GM19025 (cell line): ENCODE measurements around the gene RBMS3.

Experiments used
- ATAC-seq: cut with Tn5 transposase; IDR thresholded peaks from one replicate; pipeline ENCODE4 v1.9.1; 2021; ENCODE audit warnings: mild to moderate bottlenecking, low read depth, moderate library complexity; ENCODE audit not compliant: unreplicated experiment

The RBMS3 gene

GRCh38 chr3:29605845-29606244 is 325.0 kb downstream of the RBMS3 start:
- no peak for ATAC-seq

- no peak for ATAC-seq
Observed at GRCh38 chr3:29606416-29606815, 325.5 kb downstream of the RBMS3 start.

DNA sequence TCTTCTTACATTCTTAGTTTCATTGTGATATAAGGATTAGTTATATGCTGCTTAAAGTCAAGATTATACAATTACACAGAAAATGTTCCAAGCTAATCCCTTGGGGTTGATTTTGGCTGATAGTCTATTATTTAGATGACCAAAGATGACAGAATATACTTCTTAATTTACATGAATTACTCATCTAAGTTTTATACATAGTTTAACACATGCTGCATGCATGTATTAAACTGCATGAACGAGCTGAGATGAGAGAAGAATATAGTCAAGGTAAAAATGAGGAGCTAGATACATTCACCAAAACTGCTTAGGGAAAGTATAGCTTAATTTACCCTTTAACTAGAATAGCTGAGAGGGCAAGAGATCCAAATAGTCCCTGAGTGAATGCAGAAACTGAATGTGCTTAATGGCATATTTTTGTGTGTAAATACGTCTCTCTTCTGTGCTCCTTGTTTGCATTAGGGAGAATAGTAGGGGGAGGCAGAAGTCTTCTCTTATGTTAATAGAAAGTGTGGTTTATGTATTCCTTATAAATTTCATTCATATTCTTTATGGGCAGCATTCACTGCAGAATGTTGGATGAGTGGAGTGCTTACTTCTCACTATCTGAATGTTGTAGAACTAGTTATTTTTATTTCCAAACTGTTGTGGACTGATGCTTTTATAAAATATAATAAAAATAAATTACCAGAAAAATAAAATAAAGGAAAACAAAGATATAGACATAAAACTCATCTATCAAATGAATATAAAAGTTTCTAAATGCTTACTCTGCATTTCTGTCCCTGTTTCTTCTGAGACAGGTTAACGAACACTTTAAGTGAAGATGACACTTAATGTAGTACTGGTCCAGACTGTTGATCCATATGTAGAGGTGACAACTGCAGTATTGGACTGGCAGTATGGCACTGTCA is 327.8 kb downstream of the RBMS3 start:
- no peak for ATAC-seq

- no peak for ATAC-seq
Observed at GRCh38 chr3:29609328-29609811, 328.5 kb downstream of the RBMS3 start.

- no peak for ATAC-seq
Observed at GRCh38 chr3:29610781-29611180, 329.9 kb downstream of the RBMS3 start.

- no peak for ATAC-seq
Observed at GRCh38 chr3:29611252-29611651, 330.4 kb downstream of the RBMS3 start.

GRCh38 chr3:29612536-29612935 is 331.7 kb downstream of the RBMS3 start:
- ATAC-seq: no peak

DNA sequence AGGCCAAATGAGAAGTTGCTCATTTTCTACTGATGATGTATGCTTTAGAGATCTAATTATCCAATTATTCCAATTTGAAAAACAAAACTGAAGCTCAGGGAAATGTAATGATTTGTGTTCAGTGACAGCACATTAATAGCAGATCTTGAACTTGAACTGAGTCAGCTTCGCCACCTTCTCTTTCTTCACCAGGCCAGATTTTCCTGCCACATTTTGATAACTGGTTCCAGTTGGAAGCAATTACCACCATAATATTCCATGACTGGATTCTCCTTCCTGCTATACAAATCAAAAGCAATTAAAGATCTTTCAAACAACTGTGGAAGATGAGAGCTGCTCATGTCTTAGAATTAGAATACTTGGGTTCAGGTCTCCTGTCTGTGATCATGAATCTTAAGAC is 334.1 kb downstream of the RBMS3 start:
- ATAC-seq: no peak

DNA sequence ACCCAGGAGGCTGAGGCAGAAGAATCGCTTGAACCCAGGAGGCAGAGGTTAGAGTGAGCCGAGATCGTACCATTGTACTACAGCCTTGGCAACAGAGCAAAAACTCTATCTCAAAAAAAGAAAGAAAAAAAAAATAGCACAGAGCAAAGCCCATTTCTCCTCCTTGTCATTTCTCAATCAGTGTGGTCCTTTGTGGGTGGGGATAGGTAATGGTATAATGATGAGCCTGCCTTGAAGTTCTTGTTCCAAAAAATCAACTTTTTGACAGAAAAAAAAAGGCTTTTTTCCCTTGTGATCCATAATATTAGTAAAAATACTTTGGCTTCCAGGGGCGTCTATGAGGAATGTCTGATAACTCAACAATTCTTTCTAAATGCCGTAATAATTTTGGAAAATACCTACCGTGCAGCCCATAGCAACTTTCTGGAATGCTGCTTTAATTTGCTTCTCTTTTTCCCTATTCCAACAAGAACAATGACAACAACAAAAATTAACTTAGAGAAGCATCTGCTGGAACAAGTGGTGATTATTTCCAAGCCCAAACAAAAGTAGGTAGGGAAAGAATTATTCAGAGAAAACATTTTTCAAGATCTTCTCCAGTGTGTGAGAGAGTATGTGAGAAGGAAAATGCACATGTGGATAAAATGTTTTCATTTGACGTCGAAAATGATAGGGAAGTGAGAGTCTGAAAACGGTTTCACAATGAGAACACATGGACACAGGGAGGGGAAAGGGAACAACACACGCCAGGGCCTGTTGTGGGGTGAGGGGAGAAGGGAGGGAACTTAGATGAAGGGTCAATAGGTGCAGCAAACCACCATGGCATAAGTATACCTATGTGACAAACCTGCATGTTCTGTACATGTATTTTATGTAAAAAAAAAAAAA is 337.8 kb downstream of the RBMS3 start:
- ATAC-seq: no peak

- ATAC-seq: no peak
Observed at GRCh38 chr3:29619676-29620075, 338.8 kb downstream of the RBMS3 start.

DNA sequence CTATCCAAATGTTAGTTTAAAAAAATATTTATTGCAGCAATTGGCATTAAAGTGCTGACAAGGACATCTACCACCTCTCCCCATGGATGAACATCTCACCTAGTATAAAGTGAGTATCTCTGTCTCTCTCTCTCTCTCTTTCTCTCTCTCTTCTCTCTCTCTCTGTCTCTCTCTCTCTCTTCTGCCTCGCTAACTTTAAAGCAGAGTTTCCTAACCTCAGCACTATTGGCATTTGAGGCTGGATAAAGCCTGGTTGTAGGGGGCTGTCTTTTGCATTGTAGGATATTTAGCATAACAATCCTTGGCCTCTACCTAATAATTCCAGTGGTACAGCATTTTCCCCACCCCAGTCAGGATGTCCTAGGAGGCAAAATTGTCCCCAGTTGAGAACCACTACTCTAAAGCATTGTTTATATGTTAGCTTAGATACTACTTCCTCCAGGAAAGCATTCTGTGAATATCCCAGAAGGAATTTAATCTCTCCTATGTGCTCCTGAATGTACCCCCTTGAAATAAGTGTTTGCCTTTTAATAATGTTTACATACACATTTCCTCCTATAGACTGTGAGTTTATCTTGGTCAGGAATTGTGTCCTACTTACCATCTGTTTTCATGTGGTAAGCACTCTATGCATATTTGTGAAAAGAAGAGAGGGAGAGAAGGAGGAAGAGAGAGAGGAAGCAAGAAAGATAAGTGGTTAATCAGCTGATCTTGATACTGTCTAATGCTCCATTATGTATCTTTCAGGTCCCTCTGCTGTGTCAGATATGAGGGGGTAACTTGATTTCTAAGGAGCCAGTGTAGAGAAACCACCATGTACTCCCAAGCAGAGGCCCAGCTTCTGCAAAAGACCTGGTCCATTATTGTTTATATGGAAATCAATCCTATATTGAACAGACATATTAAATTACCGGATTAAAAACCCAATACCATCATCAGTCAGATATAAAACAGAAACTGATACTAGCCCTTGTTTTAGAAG is 346.6 kb downstream of the RBMS3 start:
- ATAC-seq: no peak

- no peak for ATAC-seq
Observed at GRCh38 chr3:29628795-29629194, 347.9 kb downstream of the RBMS3 start.

- no peak for ATAC-seq
Observed at GRCh38 chr3:29635888-29636287, 355.0 kb downstream of the RBMS3 start.

DNA sequence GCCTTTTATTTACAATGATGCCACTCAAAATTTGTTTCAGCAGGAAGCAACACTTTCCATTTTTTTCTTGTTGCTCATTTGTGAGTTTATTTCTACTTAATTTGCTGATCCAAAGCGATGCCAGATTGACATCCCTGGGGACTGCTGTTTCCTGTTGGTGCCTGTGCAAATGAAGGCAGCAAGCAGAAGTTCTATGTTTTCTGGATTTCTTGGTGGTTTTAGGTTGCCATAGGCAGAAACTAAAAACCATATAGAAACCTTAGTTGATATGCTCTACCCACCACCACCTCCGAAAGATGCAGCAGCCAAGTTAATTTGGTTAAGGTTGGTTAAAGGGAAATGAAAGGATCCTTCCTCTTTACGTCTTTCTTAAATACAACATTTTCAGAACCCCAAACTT is 356.2 kb downstream of the RBMS3 start:
- no peak for ATAC-seq

- no peak for ATAC-seq
Observed at GRCh38 chr3:29639578-29640290, 358.9 kb downstream of the RBMS3 start.

DNA sequence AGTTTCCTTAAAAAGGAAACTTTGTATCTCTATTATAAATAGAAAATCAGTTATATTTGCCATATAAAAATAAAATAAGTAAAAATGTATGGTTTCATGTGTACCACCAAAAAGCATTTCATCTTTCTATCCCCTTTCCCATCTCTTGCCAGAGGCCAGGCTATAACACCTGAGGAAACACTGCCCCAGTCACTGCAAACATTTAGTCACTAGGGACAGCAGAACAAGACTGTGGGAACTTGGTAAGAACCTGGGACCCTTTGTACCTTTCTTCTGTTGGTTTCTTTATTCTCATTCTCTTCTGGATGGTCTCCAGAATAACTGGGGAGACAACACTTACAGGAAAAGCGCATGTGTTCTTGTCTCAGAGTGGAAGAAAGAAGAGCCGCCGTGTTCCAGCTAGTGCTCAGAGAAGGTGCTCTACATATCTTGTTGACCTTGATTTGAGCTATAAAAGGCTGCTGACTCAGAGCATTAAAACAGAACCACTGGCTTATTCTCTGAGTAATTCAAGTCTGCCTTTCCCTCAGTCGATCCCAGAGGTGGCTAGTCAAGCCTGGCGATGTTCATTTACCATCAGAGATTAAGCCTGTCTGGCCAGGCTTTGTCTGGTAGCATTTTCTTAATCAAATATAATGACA is 361.6 kb downstream of the RBMS3 start:
- ATAC-seq: no peak

DNA sequence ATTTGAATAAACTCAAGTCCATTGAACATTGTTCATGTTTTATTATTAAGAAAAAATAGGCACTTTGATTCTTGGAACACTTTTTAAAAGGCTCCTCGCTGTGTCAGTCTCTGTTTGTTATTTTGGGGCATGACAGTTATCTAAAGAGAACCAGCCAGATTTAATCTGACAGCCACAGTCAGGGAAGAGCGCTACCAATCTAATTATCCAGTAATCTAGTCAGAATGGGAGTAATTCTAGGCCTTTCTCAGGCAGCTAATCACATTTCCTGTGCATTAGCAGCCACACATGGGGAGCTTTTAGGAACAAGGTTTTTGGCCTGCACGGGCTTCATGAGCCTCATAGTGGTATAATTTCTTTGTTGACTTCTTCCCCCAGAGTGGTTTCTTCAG is 362.2 kb downstream of the RBMS3 start:
- ATAC-seq: no peak

GRCh38 chr3:29644261-29644660 is 363.4 kb downstream of the RBMS3 start:
- no peak for ATAC-seq
